SK-N-SH (cell line): ENCODE data around the gene SPATS1. TPM values are rescaled to one million over a fixed set of nuclear protein-coding genes. Genes with fewer than 3 reads are reported as not detected.

Experiments
- CTCF ChIA-PET: fragments of 300-600, 350-600 bp; formaldehyde crosslinking; extraction: SDS; loops from one replicate; lab custom pipeline; 2021; lab: Yijun Ruan, JAX
- POLR2A ChIA-PET: fragments of 350-600 bp; sonication (Branson Sonifier 250); formaldehyde crosslinking; extraction: SDS; loops from one replicate; lab custom pipeline; 2020; ENCODE audit warnings: antibody characterized with exemption, inconsistent platforms; lab: Yijun Ruan, JAX
- DNase-seq: peaks from one replicate; pipeline ENCODE4 v3.0.0; 2012
- H2AFZ ChIP-seq: fragments of 200-600 bp; sonication (generic); 2 replicates; pipeline ENCODE4 v1.8.1; 2016; ENCODE audit warnings: antibody characterized with exemption, mild to moderate bottlenecking, low read depth
- H3F3A ChIP-seq: fragments of 200-600 bp; sonication (generic); replicated peaks from 2 replicates; pipeline ENCODE3; 2016; ENCODE audit warnings: antibody characterized with exemption, mild to moderate bottlenecking; ENCODE audit not compliant: insufficient read depth
- H3K27ac ChIP-seq, 2 experiments: fragments of 200-500 bp in 1 of 2; fragments of 200-600 bp in 1 of 2; sonication (Bioruptor generic) in 1 of 2; sonication (generic), shearing (Covaris generic) in 1 of 2; 2 replicates each; pipeline versions ENCODE4 v1.5.1 to v1.6.1; 2014 to 2016; ENCODE audit warnings: low read depth in 2 of 2, inconsistent platforms in 1 of 2, low read length in 1 of 2, mild to moderate bottlenecking in 1 of 2, mixed read lengths in 1 of 2
- H3K27me3 ChIP-seq: fragments of 200-600 bp; sonication (generic), shearing (Covaris generic); 2 replicates; pipeline ENCODE4 v1.6.1; 2016; ENCODE audit warnings: mixed run types; ENCODE audit not compliant: insufficient read depth
- H3K36me3 ChIP-seq, 2 experiments: fragments of 200-500 bp in 1 of 2; fragments of 200-600 bp in 1 of 2; sonication (Bioruptor generic) in 1 of 2; sonication (generic) in 1 of 2; replicated peaks in 1 of 2; 2 replicates each; pipeline versions ENCODE3 to v1.5.1; 2014 to 2016; ENCODE audit warnings: low read length in 1 of 2, mild to moderate bottlenecking in 1 of 2; ENCODE audit not compliant: insufficient read depth in 2 of 2, control insufficient read depth in 1 of 2
- H3K4me1 ChIP-seq, 2 experiments: fragments of 200-500 bp in 1 of 2; fragments of 200-600 bp in 1 of 2; sonication (Bioruptor generic) in 1 of 2; sonication (generic), shearing (Covaris generic) in 1 of 2; 2 replicates each; pipeline versions ENCODE4 v1.5.1 to v1.6.1; 2014 to 2016; ENCODE audit warnings: low read depth in 1 of 2, low read length in 1 of 2, mixed run types in 1 of 2; ENCODE audit not compliant: insufficient read depth in 2 of 2, control insufficient read depth in 1 of 2
- H3K4me2 ChIP-seq: fragments of 200-600 bp; sonication (generic), shearing (Covaris generic); 2 replicates; pipeline ENCODE4 v1.6.1; 2017; ENCODE audit warnings: mixed run types
- H3K4me3 ChIP-seq, 2 experiments: fragments of 200-500 bp in 1 of 2; fragments of 200-600 bp in 1 of 2; sonication (Bioruptor generic) in 1 of 2; sonication (generic), shearing (Covaris generic) in 1 of 2; 2 replicates each; pipeline versions ENCODE4 v1.5.1 to v1.8.1; 2014 to 2016; ENCODE audit warnings: low read depth in 2 of 2, inconsistent platforms in 1 of 2, low read length in 1 of 2, mild to moderate bottlenecking in 1 of 2, mixed read lengths in 1 of 2, moderate library complexity in 1 of 2
- H3K79me2 ChIP-seq: fragments of 200-600 bp; sonication (generic); 2 replicates; pipeline ENCODE4 v1.8.1; 2017; ENCODE audit warnings: mild to moderate bottlenecking; ENCODE audit not compliant: insufficient read depth
- H3K9ac ChIP-seq: fragments of 200-600 bp; sonication (generic); 2 replicates; pipeline ENCODE4 v1.6.1; 2017; ENCODE audit warnings: mixed run types
- H3K9me2 ChIP-seq: fragments of 200-600 bp; sonication (generic); 2 replicates; pipeline ENCODE4 v1.6.1; 2017; ENCODE audit warnings: mixed run types
- H3K9me3 ChIP-seq: fragments of 200-600 bp; sonication (generic); 2 replicates; pipeline ENCODE4 v1.6.1; 2017; ENCODE audit warnings: mixed run types, mild to moderate bottlenecking, moderate library complexity
- H4K20me1 ChIP-seq: fragments of 200-600 bp; sonication (generic); 2 replicates; pipeline ENCODE4 v1.6.1; 2017; ENCODE audit warnings: mild to moderate bottlenecking, mixed run types; ENCODE audit not compliant: insufficient read depth
- JUND ChIP-seq: IDR thresholded peaks from 2 replicates; pipeline ENCODE4 v1.4.0; 2012
- MEF2A ChIP-seq: IDR thresholded peaks from 2 replicates; pipeline ENCODE4 v1.4.0; 2012; ENCODE audit warnings: low read depth, borderline replicate concordance
- MXI1 ChIP-seq: IDR thresholded peaks from 2 replicates; pipeline ENCODE4 v1.6.1; 2012; ENCODE audit warnings: mild to moderate bottlenecking, low read depth, low read length, improper control_type of control experiment
- NFIC ChIP-seq: IDR thresholded peaks from 2 replicates; pipeline ENCODE4 v1.4.0; 2012; ENCODE audit warnings: borderline replicate concordance
- NRF1 ChIP-seq: IDR thresholded peaks from 2 replicates; pipeline ENCODE4 v1.6.1; 2012; ENCODE audit warnings: low read depth, mild to moderate bottlenecking, low read length
- POLR2AphosphoS5 ChIP-seq: IDR thresholded peaks from 2 replicates; pipeline ENCODE4 v1.6.1; 2012; ENCODE audit warnings: low read depth, low read length
- RAD21 ChIP-seq: IDR thresholded peaks from 2 replicates; pipeline ENCODE4 v1.6.1; 2012; ENCODE audit warnings: mild to moderate bottlenecking, low read length
- RCOR1 ChIP-seq: fragments of 150-350 bp; IDR thresholded peaks from 2 replicates; pipeline ENCODE4 v1.6.1; 2017; ENCODE audit warnings: antibody characterized with exemption, low read length
- RXRA ChIP-seq: IDR thresholded peaks from 2 replicates; pipeline ENCODE4 v1.4.0; 2012; ENCODE audit warnings: low read depth, mild to moderate bottlenecking, borderline replicate concordance
- TCF12 ChIP-seq: IDR thresholded peaks from 2 replicates; pipeline ENCODE4 v1.4.0; 2012
- TEAD4 ChIP-seq: IDR thresholded peaks from 2 replicates; pipeline ENCODE4 v1.4.0; 2012; ENCODE audit warnings: mild to moderate bottlenecking, borderline replicate concordance; ENCODE audit not compliant: insufficient read depth
- USF2 ChIP-seq: fragments of 150-350 bp; IDR thresholded peaks from 2 replicates; pipeline ENCODE4 v1.6.1; 2017; ENCODE audit warnings: antibody characterized with exemption, low read length, low read depth, borderline replicate concordance
- YY1 ChIP-seq: IDR thresholded peaks from 2 replicates; pipeline ENCODE4 v1.4.0; 2012; ENCODE audit warnings: low read depth, mild to moderate bottlenecking
- WGBS: methylation state at CpG from one replicate; pipeline ENCODE4 v1.1.6; 2017; ENCODE audit warnings: low lambda C conversion rate; 5-methylcytosine and 5-hydroxymethylcytosine counted together
- polyA plus RNA-seq, 3 experiments: library from polyadenylated mRNA; depleted of rRNA; stranded (reverse); fragments of >200 nt; gene quantifications; 2 replicates each; pipeline ENCODE4 v1.2.3, GENCODE V29; 2012
- TF ChIP-seq, protein P1 (sequence below): IDR thresholded peaks from 2 replicates; pipeline ENCODE4 v1.4.0; 2012; ENCODE audit warnings: low read depth

Gene SPATS1
- polyA plus RNA-seq, 1 of the 3 experiments (the other 2 are of a cell fraction) = not detected

GRCh38 chr6:44294832-44295791 is 47.3 kb upstream of the SPATS1 start:
- no peaks in the 10 kb centered on the region for H3K36me3 ChIP-seq
- TF ChIP-seq RAD21 (no peak), RXRA (no peak), MEF2A (no peak), YY1 (no peak)
- 48% methylated on average over 6 of the region's 7 CpGs for WGBS
- CTCF ChIA-PET = interaction anchor here (1.0 to 16.5 kb wide), 9 partner anchors 9 to 95 kb away, joined by 3 to 238 read pairs (median 9); partner anchors contain the start of genes AARS2, NFKBIE and TMEM151B
- no peak overlapping the region for H3K4me2 ChIP-seq
- H3K9me2 ChIP-seq = no peaks in the 10 kb centered on the region
- H3K4me3 ChIP-seq = no peak overlapping the region
- no peak for DNase-seq
- H4K20me1 ChIP-seq = no peaks in the 10 kb centered on the region
- no peaks in the 10 kb centered on the region for H3K79me2 ChIP-seq
- peaks cover 16% of the 10 kb centered on the region; the same call in 1 of the 2 replicates for H3K27me3 ChIP-seq
- no peak overlapping the region for H3K9ac ChIP-seq
- no peaks in the 10 kb centered on the region for H3F3A ChIP-seq
- H2AFZ ChIP-seq = no peak overlapping the region
- H3K4me1 ChIP-seq = peaks cover 0 to 15% of the 10 kb centered on the region in 2 experiments; a peak in 1 of 4 replicates
- no peaks in the 10 kb centered on the region for H3K9me3 ChIP-seq
- H3K27ac ChIP-seq = no peak overlapping the region
- POLR2A ChIA-PET = interaction anchor here (1.2 to 2.0 kb wide), 3 partner anchors 10 to 24 kb away, joined by 3 to 8 read pairs (median 7); partner anchors contain the start of genes AARS2 and TMEM151B

DNA sequence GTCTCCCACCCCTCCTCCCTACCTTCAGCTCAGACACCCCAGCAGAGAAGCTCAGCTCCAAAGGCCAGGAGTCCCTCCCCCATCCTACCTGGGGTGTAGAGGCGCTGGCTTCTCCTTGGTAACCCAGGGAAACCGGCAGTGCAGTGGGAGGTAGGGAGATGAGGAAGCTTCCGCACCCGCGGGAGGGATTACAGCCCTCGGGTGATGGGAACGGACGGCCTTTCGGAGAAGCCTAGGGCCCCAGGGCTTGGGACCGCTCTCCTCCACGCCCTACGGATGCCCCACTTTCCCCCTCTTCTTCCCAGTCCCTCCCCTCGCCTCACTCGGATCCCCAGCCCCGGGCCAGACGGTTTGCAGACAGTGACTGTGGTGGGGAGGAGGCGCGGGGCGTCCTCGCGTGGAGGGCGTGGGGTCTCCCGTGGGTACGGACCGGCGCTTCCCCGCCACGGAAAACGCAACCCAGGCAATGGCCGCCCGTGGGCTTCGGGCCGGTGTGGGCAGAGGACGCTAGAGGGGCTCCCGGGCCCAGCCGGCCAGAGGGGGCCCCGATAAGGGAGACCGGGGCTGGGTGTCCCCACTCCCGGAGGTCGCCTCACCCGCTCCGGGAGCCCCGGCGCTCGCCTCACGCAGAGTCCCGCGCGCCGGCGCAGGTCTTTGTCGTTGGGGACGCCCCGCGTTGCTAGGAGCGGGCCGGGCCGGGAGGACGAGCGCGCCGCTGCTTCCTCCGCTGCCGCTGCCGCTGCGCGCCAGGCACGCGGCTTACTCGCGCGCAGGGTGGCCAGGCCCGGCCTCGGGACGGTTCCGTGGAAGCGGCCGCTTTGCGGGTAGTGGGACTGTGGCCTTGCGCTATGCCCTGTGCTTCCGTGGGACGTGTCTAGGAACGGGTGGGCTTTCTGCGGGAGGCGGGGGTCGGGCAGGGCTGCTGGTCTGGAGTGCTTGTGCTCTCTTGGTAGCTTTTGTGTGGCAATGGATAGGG is 45.1 kb upstream of the SPATS1 start:
- 0% methylated on average over 17 of the region's 86 CpGs for WGBS
- peaks cover 16% of the 10 kb centered on the region; the same call in 1 of the 2 replicates for H3K27me3 ChIP-seq
- peak overlapping the region; percentile 97 for H3K4me2 ChIP-seq
- peaks cover 0 to 15% of the 10 kb centered on the region in 2 experiments; a peak in 1 of 4 replicates for H3K4me1 ChIP-seq
- H3K9ac ChIP-seq = no peak overlapping the region
- no peaks in the 10 kb centered on the region for H3F3A ChIP-seq
- peaks cover 0 to 8% of the 10 kb centered on the region in 2 experiments for H3K36me3 ChIP-seq
- H2AFZ ChIP-seq = no peak overlapping the region
- no peaks in the 10 kb centered on the region for H3K9me3 ChIP-seq
- no peaks in the 10 kb centered on the region for H3K79me2 ChIP-seq
- H3K9me2 ChIP-seq = no peaks in the 10 kb centered on the region
- ChIA-PET CTCF (interaction anchor here (0.6 to 16.5 kb wide), 13 partner anchors 8 to 286 kb away, joined by 3 to 238 read pairs (median 5); partner anchors contain the start of genes AARS2, NFKBIE, SLC35B2 and TMEM151B), POLR2A (interaction anchor here (0.7 to 2.0 kb wide), 6 partner anchors 8 to 27 kb away, joined by 3 to 8 read pairs (median 4); partner anchors contain the start of genes AARS2 and TMEM151B)
- TF ChIP-seq, protein P1, sequence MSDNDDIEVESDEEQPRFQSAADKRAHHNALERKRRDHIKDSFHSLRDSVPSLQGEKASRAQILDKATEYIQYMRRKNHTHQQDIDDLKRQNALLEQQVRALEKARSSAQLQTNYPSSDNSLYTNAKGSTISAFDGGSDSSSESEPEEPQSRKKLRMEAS = no peak
- TF ChIP-seq MXI1 = peak; percentile 80; the same call in 1 of the 2 replicates
- TF ChIP-seq NFIC = no peak
- no peak for TF ChIP-seq USF2
- no peak for TF ChIP-seq RCOR1
- TF ChIP-seq TEAD4 = no peak
- TF ChIP-seq JUND = no peak
- no peak for TF ChIP-seq TCF12
- no peak for TF ChIP-seq POLR2AphosphoS5
- TF ChIP-seq NRF1 = peak; percentile 66
- no peak for TF ChIP-seq RAD21
- H3K4me3 ChIP-seq = peak overlapping the region; percentile 56 to 58
- H3K27ac ChIP-seq = no peak overlapping the region
- peak; percentile 89 for DNase-seq
- H4K20me1 ChIP-seq = no peaks in the 10 kb centered on the region
